Thymus (tissue), 14 donors: ENCODE data around the gene STT3B. TPM values are rescaled to one million over a fixed set of nuclear protein-coding genes. Genes with fewer than 3 reads are reported as not detected.

Experiments used
- DNase-seq, 9 donors: peaks; one replicate each; pipeline ENCODE4 v3.0.0-alpha.2; 2013; ENCODE audit warnings: low spot score in 9 of 9, low read depth in 6 of 9, missing footprints in 1 of 9
- H3K27ac ChIP-seq, 2 donors: one replicate each; pipeline ENCODE4 v1.5.1; 2013; ENCODE audit warnings: control low read depth in 1 of 2, low read depth in 1 of 2, low read length in 1 of 2, mild to moderate bottlenecking in 1 of 2, moderate library complexity in 1 of 2
- H3K27me3 ChIP-seq, 2 donors: one replicate each; pipeline ENCODE4 v1.5.1; 2013; ENCODE audit warnings: low read length in 1 of 2; ENCODE audit not compliant: control insufficient read depth in 2 of 2, insufficient read depth in 1 of 2
- H3K36me3 ChIP-seq, 2 donors: one replicate each; pipeline ENCODE4 v1.5.1; 2013; ENCODE audit warnings: low read length in 1 of 2, mild to moderate bottlenecking in 1 of 2, moderate library complexity in 1 of 2; ENCODE audit not compliant: control insufficient read depth in 2 of 2, insufficient read depth in 2 of 2
- H3K4me1 ChIP-seq, 2 donors: one replicate each; pipeline ENCODE4 v1.5.1; 2013; ENCODE audit warnings: low read length in 2 of 2; ENCODE audit not compliant: control insufficient read depth in 2 of 2, insufficient read depth in 2 of 2
- H3K4me3 ChIP-seq, 2 donors: one replicate each; pipeline ENCODE4 v1.5.1; 2013; ENCODE audit warnings: low read length in 2 of 2, control low read depth in 1 of 2, mild to moderate bottlenecking in 1 of 2
- H3K9me3 ChIP-seq, 2 donors: one replicate each; pipeline ENCODE4 v1.5.1; 2013; ENCODE audit warnings: low read length in 1 of 2, mild to moderate bottlenecking in 1 of 2; ENCODE audit not compliant: control insufficient read depth in 2 of 2, insufficient read depth in 1 of 2
- WGBS: extraction: QIAGEN DNeasy Blood & Tissue Kit; methylation state at CpG from one replicate; pipeline ENCODE4 v1.1.7; 2013; 5-methylcytosine and 5-hydroxymethylcytosine counted together
- long read RNA-seq, 10 donors: transcript quantifications; one replicate each; lab custom pipeline, GENCODE V29; 2026
- polyA plus RNA-seq: library from polyadenylated mRNA; stranded (reverse); fragments of 200-250 nt; gene quantifications from one replicate; pipeline ENCODE4 v1.2.3, GENCODE V29; 2013
- total RNA-seq: library from RNA; stranded (reverse); fragments of 120-200 nt; gene quantifications from one replicate; pipeline ENCODE4 v1.2.4, GENCODE V29; 2013
- donor health status: healthy.

The STT3B gene
- 102 TPM for total RNA-seq
- 84.8 TPM for polyA plus RNA-seq
- long read RNA-seq, donor 1, full-length matches to known transcripts = 1 of 1 reads
- long read RNA-seq, donor 1, partial matches to known transcripts = 0 of 1 reads
- long read RNA-seq, donor 1, other reads (novel, unspliced or antisense) = 0 of 1 reads
- long read RNA-seq, donor 2, full-length matches to known transcripts = 23 of 52 reads
- long read RNA-seq, donor 2, partial matches to known transcripts = 29 of 52 reads
- long read RNA-seq, donor 2, other reads (novel, unspliced or antisense) = 0 of 52 reads
- long read RNA-seq, donor 3, full-length matches to known transcripts = 25 of 38 reads
- long read RNA-seq, donor 3, partial matches to known transcripts = 13 of 38 reads
- long read RNA-seq, donor 3, other reads (novel, unspliced or antisense) = 0 of 38 reads
- long read RNA-seq, donor 4, full-length matches to known transcripts = 8 of 8 reads
- long read RNA-seq, donor 4, partial matches to known transcripts = 0 of 8 reads
- long read RNA-seq, donor 4, other reads (novel, unspliced or antisense) = 0 of 8 reads
- long read RNA-seq, donor 5, full-length matches to known transcripts = 26 of 38 reads
- long read RNA-seq, donor 5, partial matches to known transcripts = 12 of 38 reads
- long read RNA-seq, donor 5, other reads (novel, unspliced or antisense) = 0 of 38 reads
- long read RNA-seq, donor 6, full-length matches to known transcripts = 16 of 35 reads
- long read RNA-seq, donor 6, partial matches to known transcripts = 19 of 35 reads
- long read RNA-seq, donor 6, other reads (novel, unspliced or antisense) = 0 of 35 reads
- long read RNA-seq, donor 7, full-length matches to known transcripts = 21 of 21 reads
- long read RNA-seq, donor 7, partial matches to known transcripts = 0 of 21 reads
- long read RNA-seq, donor 7, other reads (novel, unspliced or antisense) = 0 of 21 reads
- long read RNA-seq, donor 8, full-length matches to known transcripts = 5 of 5 reads
- long read RNA-seq, donor 8, partial matches to known transcripts = 0 of 5 reads
- long read RNA-seq, donor 8, other reads (novel, unspliced or antisense) = 0 of 5 reads
- long read RNA-seq, donor 9, full-length matches to known transcripts = 7 of 7 reads
- long read RNA-seq, donor 9, partial matches to known transcripts = 0 of 7 reads
- long read RNA-seq, donor 9, other reads (novel, unspliced or antisense) = 0 of 7 reads
- long read RNA-seq, donor 10, full-length matches to known transcripts = 10 of 10 reads
- long read RNA-seq, donor 10, partial matches to known transcripts = 0 of 10 reads
- long read RNA-seq, donor 10, other reads (novel, unspliced or antisense) = 0 of 10 reads

DNA sequence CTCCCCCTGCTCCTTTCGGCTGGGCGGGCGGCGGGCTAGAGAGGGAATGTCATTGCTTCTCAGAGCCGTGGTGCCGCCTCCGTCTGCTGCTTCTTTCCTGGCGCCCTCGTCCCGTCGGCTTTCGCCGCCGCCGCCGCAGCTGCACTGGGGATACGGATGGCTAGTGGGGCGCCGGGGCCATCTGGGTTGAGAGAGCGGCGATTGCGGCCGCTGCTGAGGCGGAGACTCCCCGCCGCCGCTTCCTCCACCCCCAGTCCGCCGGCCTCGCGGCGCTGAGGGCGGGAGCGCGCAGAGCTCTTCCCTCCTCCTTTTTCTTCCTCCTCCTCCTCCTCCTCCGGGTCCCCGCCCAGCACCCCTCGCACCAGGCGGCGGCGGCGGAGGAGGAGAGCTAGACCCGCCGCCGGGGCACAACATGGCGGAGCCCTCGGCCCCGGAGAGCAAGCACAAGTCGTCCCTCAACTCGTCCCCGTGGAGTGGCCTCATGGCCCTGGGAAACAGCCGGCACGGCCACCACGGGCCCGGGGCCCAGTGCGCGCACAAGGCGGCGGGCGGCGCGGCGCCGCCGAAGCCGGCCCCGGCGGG lies at the start of gene STT3B:
TSS of gene STT3B (plus strand) at position 339 of the 582 bp plus-strand sequence. CDS start at position 413, 74 bp downstream.
- Histone ChIP-seq H3K27me3 (no peaks in the 10 kb centered on the region), H3K9me3 (no peaks in the 10 kb centered on the region), H3K36me3 (peaks cover 0 to 7% of the 10 kb centered on the region in 2 donors), H3K27ac (peak within 1 kb of the TSS; percentile 99 to 100), H3K4me3 (peak within 1 kb of the TSS; percentile 79 to 97), H3K4me1 (peaks cover 9 to 20% of the 10 kb centered on the region in 2 donors)
- WGBS = under 1% methylated on average over 68 of the region's 68 CpGs
- peak in 8 of 9 donors; percentile 67 to 94 (median 84) for DNase-seq

DNA sequence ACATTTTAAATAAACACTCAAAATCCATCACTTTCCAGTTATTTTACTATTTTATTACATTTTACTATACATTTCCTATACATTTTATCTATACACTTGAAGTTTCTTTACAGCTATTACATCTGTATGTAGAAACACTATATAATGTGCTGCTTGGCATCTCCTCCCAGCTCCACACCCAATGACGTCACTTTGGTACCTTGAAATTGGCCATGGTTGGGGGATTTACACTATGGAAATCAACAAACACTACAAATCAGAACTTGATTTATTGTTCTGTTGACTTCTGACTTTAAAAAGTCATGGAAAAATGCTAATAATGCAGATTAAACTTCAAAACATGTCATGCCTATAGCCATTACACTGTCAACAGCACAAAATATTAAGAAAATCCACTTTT lies 48.9 kb upstream of the STT3B start:
- H3K27me3 ChIP-seq = no peaks in the 10 kb centered on the region
- H3K36me3 ChIP-seq = no peaks in the 10 kb centered on the region
- DNase-seq = no peak
- no peaks in the 10 kb centered on the region for H3K4me1 ChIP-seq
- no peak overlapping the region for H3K4me3 ChIP-seq
- no peak overlapping the region for H3K27ac ChIP-seq
- 99% methylated on average over 1 of the region's 1 CpG for WGBS
- H3K9me3 ChIP-seq = no peaks in the 10 kb centered on the region

DNA sequence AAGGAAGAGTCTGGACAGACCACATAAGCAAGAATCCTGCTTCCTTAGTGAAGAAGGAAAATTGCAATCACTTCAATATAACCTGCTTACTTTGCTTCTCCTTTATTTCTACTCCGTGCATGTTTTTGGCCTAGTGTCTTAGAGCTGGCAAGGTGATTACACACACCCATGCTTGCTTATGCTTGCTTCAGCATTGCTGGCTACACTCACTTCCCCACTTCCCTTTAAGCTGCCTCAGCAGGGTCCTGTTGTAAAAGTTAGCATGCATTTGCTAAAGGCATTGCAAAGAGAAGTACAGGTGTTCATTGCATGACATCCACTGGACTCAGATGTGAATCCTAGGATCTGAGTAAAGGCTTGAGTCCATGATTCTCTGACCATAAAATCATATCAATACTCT lies 47.5 kb upstream of the STT3B start:
- Histone ChIP-seq H3K9me3 (no peaks in the 10 kb centered on the region), H3K27me3 (no peaks in the 10 kb centered on the region), H3K4me3 (no peak overlapping the region), H3K36me3 (no peaks in the 10 kb centered on the region), H3K4me1 (no peaks in the 10 kb centered on the region), H3K27ac (no peak overlapping the region)
- 6% methylated on average over 1 of the region's 1 CpG for WGBS
- peak in 1 of 9 donors; percentile 18 for DNase-seq

DNA sequence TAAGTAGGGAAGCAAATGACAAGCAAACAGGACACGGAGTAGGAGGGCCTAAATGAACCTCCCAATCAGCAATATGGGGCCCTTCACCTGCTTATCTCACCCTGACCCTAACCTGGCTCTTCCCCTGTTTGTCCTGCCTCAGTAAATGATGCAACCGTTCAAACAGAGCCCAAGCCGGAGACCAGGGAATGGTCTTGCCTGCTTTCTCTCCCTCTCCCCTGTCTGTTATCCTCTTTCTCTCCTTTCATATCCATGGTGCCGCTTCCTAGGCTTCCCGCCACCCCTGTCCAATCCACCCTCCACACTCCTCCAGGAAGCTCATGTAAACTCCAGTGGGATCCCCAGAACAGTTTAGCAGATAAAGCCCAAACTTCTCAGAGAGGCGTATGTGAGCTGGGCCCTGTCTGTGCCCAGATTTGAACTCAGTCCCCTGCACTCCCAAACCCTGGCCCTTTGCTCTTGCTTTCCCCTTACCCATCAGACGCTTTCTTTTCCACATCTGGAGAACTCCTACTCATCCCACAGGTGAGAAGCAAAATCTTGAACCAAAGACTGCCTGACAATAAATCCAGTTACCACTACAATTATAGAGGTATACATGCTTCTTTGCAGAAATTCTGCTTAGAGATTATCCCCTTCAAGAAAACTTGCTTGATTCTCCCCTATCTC lies 45.7 kb upstream of the STT3B start:
- no peak for DNase-seq
- H3K36me3 ChIP-seq = no peaks in the 10 kb centered on the region
- H3K4me3 ChIP-seq = no peak overlapping the region
- H3K27me3 ChIP-seq = no peaks in the 10 kb centered on the region
- WGBS = over 99% methylated on average over 7 of the region's 7 CpGs
- no peaks in the 10 kb centered on the region for H3K4me1 ChIP-seq
- no peak overlapping the region for H3K27ac ChIP-seq
- peaks cover 0 to 4% of the 10 kb centered on the region in 2 donors for H3K9me3 ChIP-seq

DNA sequence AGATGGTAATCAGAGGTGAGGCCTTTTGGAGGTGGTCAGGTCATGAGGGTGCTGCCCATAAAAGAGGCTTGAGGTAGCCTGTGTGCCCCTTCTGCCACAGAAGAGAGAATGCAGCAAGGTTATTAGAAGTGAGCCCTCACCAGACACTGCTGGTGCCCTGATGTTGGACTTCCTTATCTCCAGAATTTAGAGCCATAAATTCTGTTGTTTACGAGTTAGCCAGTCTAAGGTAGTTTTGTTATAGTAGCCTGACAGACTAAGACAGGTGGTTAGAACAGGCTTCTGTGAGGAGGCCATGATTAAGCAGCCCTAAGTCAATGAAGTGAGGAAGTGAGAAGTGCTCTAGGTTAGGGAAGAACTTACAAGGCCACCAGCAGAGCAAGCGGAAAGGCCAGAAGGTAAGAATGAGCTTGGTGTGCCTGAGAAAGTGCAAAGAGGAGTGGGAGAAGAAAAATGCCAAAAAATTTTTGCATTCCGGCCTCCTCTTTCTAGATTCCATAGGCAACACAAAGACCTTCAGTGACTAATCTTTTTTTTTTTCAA lies 44.2 kb upstream of the STT3B start:
- no peak for DNase-seq
- Histone ChIP-seq H3K4me3 (no peak overlapping the region), H3K9me3 (peaks cover 0 to 7% of the 10 kb centered on the region in 2 donors), H3K4me1 (no peaks in the 10 kb centered on the region), H3K36me3 (no peaks in the 10 kb centered on the region), H3K27me3 (no peaks in the 10 kb centered on the region), H3K27ac (no peak overlapping the region)
- WGBS = 98% methylated on average over 3 of the region's 3 CpGs

GRCh38 chr3:31490502-31490901 lies 42.2 kb upstream of the STT3B start:
- 100% methylated on average over 1 of the region's 1 CpG for WGBS
- no peak for DNase-seq
- Histone ChIP-seq H3K27me3 (no peaks in the 10 kb centered on the region), H3K36me3 (no peaks in the 10 kb centered on the region), H3K27ac (no peak overlapping the region), H3K4me1 (no peaks in the 10 kb centered on the region), H3K4me3 (no peak overlapping the region), H3K9me3 (peaks cover 0 to 7% of the 10 kb centered on the region in 2 donors)

DNA sequence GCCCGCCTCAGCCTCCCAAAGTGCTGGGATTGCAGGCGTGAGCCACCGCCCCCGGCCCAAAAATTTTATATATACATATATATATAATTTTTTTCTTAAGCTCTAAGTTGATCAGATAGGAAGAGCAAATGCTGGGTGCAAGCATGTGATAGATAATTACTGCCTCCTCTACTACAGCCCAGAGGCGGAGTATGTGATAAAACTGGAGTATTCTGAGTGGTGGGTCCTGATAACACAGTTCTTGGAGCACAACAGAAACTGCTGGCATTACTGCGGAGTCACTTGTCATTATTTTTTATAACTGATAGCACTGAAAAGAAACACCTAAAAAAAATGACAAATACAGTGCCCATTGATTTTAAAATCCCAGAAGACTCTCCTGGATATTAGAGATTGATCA lies 41.1 kb upstream of the STT3B start:
- peaks cover 0 to 7% of the 10 kb centered on the region in 2 donors for H3K9me3 ChIP-seq
- H3K27ac ChIP-seq = no peak overlapping the region
- H3K27me3 ChIP-seq = no peaks in the 10 kb centered on the region
- 99% methylated on average over 5 of the region's 6 CpGs for WGBS
- no peaks in the 10 kb centered on the region for H3K36me3 ChIP-seq
- no peak for DNase-seq
- H3K4me3 ChIP-seq = no peak overlapping the region
- H3K4me1 ChIP-seq = no peaks in the 10 kb centered on the region

DNA sequence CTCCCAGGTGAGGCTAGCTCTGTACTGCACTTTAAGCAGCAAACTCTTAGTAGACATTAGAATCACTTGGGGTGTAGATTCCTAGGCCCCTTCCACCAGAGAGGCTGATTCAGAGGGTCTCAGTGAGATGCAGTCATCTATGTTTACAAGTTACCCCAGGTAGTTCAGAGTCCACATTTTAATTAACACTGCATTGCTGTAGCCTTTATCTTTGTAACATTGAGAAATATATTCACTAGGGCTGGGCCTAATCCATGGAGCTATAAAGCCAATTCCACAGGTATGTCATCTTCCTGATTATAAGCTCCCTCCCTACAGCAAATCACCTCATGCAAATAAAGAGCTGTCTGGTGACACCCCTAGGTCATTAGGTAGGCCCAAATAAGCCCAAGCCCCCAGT lies 39.6 kb upstream of the STT3B start:
- no peak overlapping the region for H3K27ac ChIP-seq
- H3K36me3 ChIP-seq = no peaks in the 10 kb centered on the region
- DNase-seq = no peak
- no peaks in the 10 kb centered on the region for H3K4me1 ChIP-seq
- H3K4me3 ChIP-seq = no peak overlapping the region
- H3K27me3 ChIP-seq = no peaks in the 10 kb centered on the region
- peaks cover 0 to 7% of the 10 kb centered on the region in 2 donors for H3K9me3 ChIP-seq
